ENCODE measurements around the gene HSPA12B.

Gene HSPA12B

DNA sequence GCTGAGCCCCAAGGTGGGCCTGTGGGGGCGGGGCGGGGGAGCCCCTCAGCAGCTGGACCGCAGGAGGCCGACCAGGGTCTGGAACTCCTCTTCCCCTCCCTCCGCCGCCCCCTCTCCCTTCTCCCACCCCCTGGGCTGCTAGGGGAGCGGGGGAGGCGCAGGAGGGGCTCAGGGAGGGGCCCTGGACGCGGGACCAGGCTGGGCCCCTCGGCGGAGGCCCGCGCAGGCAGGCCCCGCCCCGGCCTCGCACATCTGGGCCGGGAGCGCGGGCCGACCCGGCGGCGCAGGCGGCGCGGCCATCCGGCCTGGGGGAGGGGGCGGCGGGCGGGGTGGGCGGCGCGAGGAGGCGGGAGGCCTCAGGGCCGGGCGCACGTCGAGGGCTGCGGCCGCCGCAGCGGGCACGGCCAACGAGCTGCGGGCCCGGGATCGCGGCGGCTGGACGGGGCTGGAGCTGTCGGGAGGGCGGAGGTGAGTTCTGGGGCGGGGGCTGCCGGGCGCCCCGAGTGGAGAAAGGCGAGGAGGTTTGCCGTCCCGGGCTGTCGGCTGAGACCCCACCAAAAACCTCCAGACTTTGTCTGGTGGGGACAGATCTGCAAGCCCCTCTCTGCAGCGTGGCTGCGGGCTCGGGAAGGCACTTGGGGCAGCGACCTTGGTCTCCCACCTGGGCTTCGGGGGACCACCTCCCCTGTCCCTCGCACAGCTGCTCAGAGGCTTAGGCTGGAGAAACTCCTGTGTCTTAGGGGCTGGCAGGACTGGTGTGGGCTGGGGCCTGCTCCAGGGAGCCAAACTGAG, at the start of gene HSPA12B:
Gene HSPA12B (plus strand): TSS at position 359 of the 792 bp plus-strand sequence. CDS start 5,990 bp downstream, outside the sequence.
- no peak within 1 kb of the TSS for H2AFZ ChIP-seq (ENCODE audit: low read length)
- no peak within 1 kb of the TSS for H3K9ac ChIP-seq (ENCODE audit: low read length)

DNA sequence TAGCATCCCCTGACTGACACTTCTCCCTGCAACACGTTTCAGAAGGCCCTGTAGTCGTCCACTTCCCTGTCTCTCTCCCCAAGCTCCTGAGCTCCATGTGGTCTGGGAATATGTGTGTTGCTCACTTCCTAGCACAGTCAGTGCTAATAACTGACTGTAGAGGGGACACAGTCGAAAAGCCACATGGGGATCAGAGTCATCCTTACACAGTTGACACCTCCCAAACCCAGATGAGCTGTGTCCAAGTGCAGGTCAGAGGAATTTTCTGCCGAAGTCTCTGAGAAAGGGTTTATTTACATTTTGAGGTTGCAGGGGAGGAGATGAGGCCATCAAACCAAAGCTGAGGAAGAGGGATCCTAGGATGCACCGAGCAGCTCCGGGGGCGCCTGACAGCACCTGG, 47.1 kb upstream of the HSPA12B start:
- Histone ChIP-seq H3F3A (ENCODE audit: insufficient read depth, low read length) (no peaks in the 10 kb centered on the region), H3K9me2 (ENCODE audit: low read depth, low read length) (no peaks in the 10 kb centered on the region), H3K9me3 (ENCODE audit: low read length) (no peaks in the 10 kb centered on the region), H2AFZ (ENCODE audit: low read length) (no peak overlapping the region), H3K4me3 (ENCODE audit: low read depth, low read length, poor library complexity, severe bottlenecking) (no peak overlapping the region), H3K4me2 (ENCODE audit: low read length) (no peak overlapping the region), H4K20me1 (ENCODE audit: insufficient read depth, low read length) (no peaks in the 10 kb centered on the region), H3K4me1 (ENCODE audit: insufficient read depth, low read length, severe bottlenecking) (no peaks in the 10 kb centered on the region), H3K36me3 (ENCODE audit: insufficient read depth, low read length) (no peaks in the 10 kb centered on the region), H3K9ac (ENCODE audit: low read length) (no peak overlapping the region), H3K27me3 (ENCODE audit: insufficient read depth, low read length) (peaks cover 6% of the 10 kb centered on the region), H3K79me2 (ENCODE audit: insufficient read depth, low read length) (no peaks in the 10 kb centered on the region), H3K27ac (ENCODE audit: low read depth, low read length, poor library complexity, severe bottlenecking) (no peak overlapping the region)
- TF ChIP-seq, protein P1, sequence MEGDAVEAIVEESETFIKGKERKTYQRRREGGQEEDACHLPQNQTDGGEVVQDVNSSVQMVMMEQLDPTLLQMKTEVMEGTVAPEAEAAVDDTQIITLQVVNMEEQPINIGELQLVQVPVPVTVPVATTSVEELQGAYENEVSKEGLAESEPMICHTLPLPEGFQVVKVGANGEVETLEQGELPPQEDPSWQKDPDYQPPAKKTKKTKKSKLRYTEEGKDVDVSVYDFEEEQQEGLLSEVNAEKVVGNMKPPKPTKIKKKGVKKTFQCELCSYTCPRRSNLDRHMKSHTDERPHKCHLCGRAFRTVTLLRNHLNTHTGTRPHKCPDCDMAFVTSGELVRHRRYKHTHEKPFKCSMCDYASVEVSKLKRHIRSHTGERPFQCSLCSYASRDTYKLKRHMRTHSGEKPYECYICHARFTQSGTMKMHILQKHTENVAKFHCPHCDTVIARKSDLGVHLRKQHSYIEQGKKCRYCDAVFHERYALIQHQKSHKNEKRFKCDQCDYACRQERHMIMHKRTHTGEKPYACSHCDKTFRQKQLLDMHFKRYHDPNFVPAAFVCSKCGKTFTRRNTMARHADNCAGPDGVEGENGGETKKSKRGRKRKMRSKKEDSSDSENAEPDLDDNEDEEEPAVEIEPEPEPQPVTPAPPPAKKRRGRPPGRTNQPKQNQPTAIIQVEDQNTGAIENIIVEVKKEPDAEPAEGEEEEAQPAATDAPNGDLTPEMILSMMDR (IDR thresholded peaks at IDR 0.05; ENCODE audit: low read length), result no peak
- TF ChIP-seq EZH2 (IDR thresholded peaks at IDR 0.05; ENCODE audit: borderline replicate concordance, low read length), result no peak

More for the DNA sequence above, at the start of gene HSPA12B:
- H3F3A ChIP-seq (ENCODE audit: insufficient read depth, low read length), result no peaks in the 10 kb centered on the region
- H3K4me1 ChIP-seq (ENCODE audit: insufficient read depth, low read length, severe bottlenecking), result no peaks in the 10 kb centered on the region
- H3K9me3 ChIP-seq (ENCODE audit: low read length), result no peaks in the 10 kb centered on the region
- H3K27me3 ChIP-seq (ENCODE audit: insufficient read depth, low read length), result peaks cover 6% of the 10 kb centered on the region
- H3K9me2 ChIP-seq (ENCODE audit: low read depth, low read length), result no peaks in the 10 kb centered on the region
- TF ChIP-seq, protein P1 (IDR thresholded peaks at IDR 0.05; ENCODE audit: low read length), result no peak
- TF ChIP-seq EZH2 (IDR thresholded peaks at IDR 0.05; ENCODE audit: borderline replicate concordance, low read length), result no peak
- H4K20me1 ChIP-seq (ENCODE audit: insufficient read depth, low read length), result no peaks in the 10 kb centered on the region
- no peaks in the 10 kb centered on the region for H3K36me3 ChIP-seq (ENCODE audit: insufficient read depth, low read length)
- H3K4me3 ChIP-seq (ENCODE audit: low read depth, low read length, poor library complexity, severe bottlenecking), result no peak within 1 kb of the TSS
- H3K4me2 ChIP-seq (ENCODE audit: low read length), result no peak within 1 kb of the TSS
- no peak within 1 kb of the TSS for H3K27ac ChIP-seq (ENCODE audit: low read depth, low read length, poor library complexity, severe bottlenecking)
- H3K79me2 ChIP-seq (ENCODE audit: insufficient read depth, low read length), result no peaks in the 10 kb centered on the region

DNA sequence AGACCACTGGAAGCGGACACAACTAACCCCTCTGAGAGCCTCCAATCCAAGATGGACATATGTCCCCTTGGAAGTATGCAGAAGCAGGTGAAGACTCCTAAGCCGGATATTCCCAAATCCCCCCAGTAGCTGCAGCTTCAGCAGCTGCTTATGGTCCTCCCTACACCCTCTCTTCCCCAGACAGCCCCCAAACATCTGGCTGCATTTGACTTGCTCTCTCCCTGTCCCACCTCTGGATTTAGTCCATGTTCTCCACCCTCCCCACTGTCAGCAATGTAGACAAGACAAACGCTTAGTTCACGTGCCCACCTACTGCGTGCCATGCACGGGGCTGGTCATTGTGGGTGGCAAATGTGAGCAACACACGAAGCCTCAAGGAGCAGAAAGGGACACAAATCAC, 46.1 kb upstream of the HSPA12B start:
- Histone ChIP-seq H4K20me1 (ENCODE audit: insufficient read depth, low read length) (no peaks in the 10 kb centered on the region), H3K4me3 (ENCODE audit: low read depth, low read length, poor library complexity, severe bottlenecking) (no peak overlapping the region), H3K27ac (ENCODE audit: low read depth, low read length, poor library complexity, severe bottlenecking) (no peak overlapping the region), H2AFZ (ENCODE audit: low read length) (no peak overlapping the region), H3K4me1 (ENCODE audit: insufficient read depth, low read length, severe bottlenecking) (no peaks in the 10 kb centered on the region), H3F3A (ENCODE audit: insufficient read depth, low read length) (no peaks in the 10 kb centered on the region), H3K9me2 (ENCODE audit: low read depth, low read length) (no peaks in the 10 kb centered on the region), H3K36me3 (ENCODE audit: insufficient read depth, low read length) (no peaks in the 10 kb centered on the region), H3K9me3 (ENCODE audit: low read length) (no peaks in the 10 kb centered on the region), H3K9ac (ENCODE audit: low read length) (no peak overlapping the region), H3K4me2 (ENCODE audit: low read length) (no peak overlapping the region), H3K27me3 (ENCODE audit: insufficient read depth, low read length) (peaks cover 6% of the 10 kb centered on the region), H3K79me2 (ENCODE audit: insufficient read depth, low read length) (no peaks in the 10 kb centered on the region)
- TF ChIP-seq, protein P1 (IDR thresholded peaks at IDR 0.05; ENCODE audit: low read length), result no peak
- no peak for TF ChIP-seq EZH2 (IDR thresholded peaks at IDR 0.05; ENCODE audit: borderline replicate concordance, low read length)
